ENCODE results near the gene ENTR1.
A peak's percentile ranks its signal among the peaks of the same experiment; 100 is the strongest.
"Not testable (repeated sequence)": the region's sequence is repeated elsewhere in the genome, so short reads cannot be mapped to it uniquely, and the experiment has no call there.

The ENTR1 gene

DNA sequence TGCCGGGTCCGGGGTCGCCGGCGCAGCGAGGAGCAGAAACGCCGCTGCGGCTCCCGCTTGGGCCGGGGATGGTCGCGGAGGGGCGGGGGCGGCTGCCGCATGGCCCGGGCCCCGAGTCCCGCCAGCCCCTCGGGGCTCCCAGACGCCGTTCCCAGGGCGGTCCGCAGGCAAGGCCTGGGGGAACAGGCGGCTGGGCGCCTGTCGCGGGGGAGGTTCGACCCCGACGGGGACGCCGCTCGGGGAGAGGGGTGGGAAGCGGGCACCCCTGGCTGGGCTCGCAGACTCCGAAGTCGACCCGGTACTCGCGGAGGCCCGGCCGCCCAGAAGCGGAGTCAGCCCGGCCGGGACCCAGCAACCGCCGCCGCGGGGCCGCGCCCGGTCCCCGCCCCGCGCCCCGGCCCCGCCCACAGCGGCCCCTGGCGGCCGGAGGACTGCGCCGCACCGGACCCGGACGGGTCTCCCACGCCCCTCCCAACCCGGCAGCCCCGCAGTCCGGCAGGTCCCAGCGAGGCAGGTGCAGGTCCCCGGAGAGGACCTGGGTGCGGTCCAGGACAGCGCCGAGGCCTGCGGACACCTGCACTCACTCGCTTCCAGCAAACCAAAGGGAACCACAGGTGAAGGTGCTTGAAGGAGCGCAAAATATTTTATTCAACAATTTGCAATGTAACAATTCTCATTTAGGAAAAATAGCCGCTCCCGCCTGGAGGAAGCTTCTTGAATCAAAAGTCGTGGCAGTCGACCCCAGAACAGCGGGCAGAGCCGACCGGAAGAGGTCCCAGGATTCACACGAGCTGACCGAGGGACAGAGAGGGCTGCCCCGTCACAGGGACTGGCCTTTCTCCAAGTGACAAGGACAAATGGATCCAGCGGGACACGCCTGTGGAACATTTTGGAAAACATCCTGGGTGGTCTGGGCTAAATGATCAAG, 29.3 kb upstream of the ENTR1 start, which contains the start of gene INPP5E:
Gene INPP5E (minus strand): TSS at position 365 of the 928 bp plus-strand sequence. CDS start 426 bp downstream, outside the sequence.
- in situ Hi-C loops (cut with MboI; ENCODE audit: low pct_unique_long_range_greater_than_20kb, low sequenced_read_pairs) = no loop called here
- DNase-seq = peak; percentile 49

DNA sequence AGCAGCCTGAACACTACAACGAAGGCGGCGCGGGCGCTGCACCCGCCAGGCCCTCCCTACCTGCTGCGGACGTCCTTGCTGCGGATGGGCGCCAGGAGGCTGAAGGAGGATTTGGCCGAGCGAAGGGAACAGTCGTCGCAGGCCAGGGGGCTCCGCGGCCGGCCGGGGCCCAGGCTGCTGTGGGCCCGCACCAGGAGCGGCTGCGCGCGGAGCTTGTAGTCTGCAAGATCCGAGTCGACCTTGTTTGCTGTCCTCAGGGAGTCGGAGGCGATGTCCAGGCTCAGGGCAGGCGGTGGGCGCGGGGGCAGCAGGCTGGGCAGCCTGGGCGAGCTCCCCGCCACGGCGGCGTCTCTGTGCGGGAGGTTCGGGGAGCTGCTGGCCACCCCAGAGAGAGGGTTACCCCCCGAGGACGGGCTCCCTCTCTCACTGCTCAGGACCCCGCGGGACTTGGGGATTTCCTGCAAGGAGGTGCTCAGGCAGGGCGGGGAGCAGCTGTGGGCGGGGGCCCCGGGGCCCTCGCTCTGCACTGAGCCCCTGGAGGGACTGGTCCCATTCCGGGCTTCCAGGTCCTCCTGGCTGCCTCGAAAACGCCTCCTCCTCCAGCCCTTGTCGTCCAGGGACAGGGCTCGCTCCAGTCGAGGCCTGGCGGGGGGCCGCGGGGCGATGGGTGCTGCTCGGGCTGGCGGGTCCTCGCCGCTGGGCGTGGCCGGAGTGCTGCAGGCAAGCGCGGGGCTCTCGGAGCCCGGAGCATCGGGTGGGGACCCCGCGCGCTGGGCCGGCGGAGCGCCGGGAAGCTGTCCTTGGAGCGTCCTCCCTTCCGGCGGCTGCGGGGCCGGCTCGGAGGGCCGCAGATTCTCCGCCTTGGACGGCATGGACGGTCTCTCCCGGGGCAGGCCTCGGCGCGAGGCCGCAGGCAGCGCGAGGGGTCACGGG, 28.4 kb upstream of the ENTR1 start:
- DNase-seq = peak; percentile 33
- in situ Hi-C loops (cut with MboI; ENCODE audit: low pct_unique_long_range_greater_than_20kb, low sequenced_read_pairs) = no loop called here

DNA sequence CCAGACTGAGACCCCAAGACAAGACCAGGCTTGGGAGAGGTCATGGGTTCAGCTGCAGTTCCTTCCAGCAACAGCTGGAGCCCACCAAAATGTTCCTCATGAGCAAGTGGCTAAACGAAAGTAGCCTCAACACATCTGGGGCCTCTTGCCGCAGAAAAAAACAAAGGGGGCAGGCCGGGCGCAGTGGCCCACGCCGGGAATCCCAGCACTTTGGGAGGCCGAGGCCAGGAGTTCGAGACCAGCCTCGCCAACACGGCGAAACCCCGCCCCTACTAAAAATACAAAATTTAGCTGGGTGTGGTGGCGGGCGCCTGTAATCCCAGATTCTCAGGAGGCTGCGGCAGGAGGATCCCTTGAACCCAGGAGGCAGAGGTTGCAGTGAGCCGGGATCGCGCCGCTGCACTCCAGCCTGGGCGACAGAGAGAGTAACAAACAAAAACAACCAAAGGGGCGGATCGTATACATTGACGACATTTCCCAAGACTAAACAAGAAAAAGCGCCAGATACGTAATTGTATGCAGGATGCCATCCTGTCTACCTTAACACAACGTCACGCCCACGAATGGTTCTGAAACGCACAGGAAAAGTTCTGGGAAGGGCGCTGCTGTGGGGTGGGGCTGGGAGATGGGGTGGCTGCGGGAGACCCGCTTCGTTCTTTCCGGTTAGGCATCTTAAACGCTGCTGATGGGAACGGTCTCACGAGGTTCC, 27.6 kb upstream of the ENTR1 start:
- no peak for DNase-seq
- in situ Hi-C loops (cut with MboI; ENCODE audit: low pct_unique_long_range_greater_than_20kb, low sequenced_read_pairs) = no loop called here

DNA sequence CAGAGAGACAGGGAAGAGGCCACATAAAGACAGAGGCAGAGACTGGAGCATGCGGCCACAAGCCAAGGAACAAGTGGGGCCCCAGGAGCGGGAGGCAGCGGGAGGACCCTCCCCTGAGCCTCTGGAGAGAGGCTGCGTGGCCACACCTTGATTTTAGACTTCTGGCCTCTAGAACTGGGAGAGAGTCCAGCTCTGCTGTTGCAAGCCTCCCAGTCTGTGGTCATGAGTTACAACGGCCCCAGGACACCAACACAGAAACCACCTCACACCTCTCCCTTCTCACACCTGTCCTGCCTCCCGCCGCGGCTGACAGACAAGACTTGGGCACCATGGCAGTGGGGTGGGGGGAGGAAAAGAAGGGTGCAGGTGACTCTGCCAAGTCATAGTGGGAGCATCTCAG, 27.0 kb upstream of the ENTR1 start:
- DNase-seq = no peak
- in situ Hi-C loops (cut with MboI; ENCODE audit: low pct_unique_long_range_greater_than_20kb, low sequenced_read_pairs) = no loop called here

DNA sequence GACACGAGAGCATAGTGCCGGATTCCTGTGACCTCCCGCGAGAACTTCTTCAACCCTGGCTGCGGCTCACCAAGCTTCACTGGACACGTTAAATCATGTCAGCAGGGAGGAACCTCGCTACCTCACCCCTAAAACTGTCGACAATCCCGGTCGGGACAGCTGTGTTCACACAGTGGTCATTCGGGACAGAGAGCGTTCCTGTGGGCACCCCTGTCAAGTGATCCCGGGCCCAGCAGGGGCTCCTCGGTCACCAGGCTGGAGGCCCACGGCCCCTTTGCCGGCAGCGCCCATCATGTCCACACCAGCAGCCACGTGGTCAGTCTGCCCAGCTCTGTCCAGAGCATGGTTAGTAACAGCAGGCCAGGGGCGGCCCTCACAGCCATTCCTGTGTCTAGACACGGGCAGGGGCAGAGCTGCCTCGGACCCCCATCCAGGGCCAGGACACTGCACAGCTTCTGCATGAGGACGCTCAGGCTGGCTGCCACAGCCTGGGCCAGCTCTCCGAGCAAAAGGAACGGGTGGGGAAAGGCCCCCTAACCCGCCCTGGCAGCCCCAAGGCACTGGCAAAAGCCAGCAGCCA, 25.7 kb upstream of the ENTR1 start:
- no peak for DNase-seq
- in situ Hi-C loops (cut with MboI; ENCODE audit: low pct_unique_long_range_greater_than_20kb, low sequenced_read_pairs) = no loop called here

DNA sequence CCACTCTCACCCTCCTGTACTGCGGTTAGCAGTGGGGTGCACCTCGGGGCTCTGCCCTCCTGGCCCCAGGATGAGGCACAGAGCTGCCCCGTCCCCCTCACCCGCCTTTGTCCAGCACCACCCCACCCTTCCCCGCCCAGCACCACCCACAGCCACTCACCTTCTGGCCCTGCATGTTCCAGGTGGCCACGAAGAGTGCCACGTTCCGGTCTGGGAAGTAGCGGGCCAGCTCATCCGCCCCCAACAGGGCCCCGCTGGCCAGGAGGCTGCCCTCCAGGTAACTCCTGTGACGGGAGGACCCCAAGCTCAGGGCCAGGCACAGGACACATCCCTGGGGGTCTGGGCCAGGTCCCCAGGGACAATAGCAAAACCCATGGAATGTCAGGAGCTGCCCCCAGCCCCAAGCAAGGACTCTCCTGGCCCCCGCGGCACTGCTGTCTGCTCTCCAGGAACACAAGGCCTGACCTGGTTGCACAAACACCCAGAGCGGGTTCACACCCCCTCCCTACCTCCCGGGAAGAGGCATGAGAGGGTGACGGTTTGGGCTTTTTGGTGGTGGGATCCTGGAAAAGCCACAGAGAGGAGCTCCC, 24.3 kb upstream of the ENTR1 start:
- DNase-seq = no peak
- in situ Hi-C loops (cut with MboI; ENCODE audit: low pct_unique_long_range_greater_than_20kb, low sequenced_read_pairs) = no loop called here

DNA sequence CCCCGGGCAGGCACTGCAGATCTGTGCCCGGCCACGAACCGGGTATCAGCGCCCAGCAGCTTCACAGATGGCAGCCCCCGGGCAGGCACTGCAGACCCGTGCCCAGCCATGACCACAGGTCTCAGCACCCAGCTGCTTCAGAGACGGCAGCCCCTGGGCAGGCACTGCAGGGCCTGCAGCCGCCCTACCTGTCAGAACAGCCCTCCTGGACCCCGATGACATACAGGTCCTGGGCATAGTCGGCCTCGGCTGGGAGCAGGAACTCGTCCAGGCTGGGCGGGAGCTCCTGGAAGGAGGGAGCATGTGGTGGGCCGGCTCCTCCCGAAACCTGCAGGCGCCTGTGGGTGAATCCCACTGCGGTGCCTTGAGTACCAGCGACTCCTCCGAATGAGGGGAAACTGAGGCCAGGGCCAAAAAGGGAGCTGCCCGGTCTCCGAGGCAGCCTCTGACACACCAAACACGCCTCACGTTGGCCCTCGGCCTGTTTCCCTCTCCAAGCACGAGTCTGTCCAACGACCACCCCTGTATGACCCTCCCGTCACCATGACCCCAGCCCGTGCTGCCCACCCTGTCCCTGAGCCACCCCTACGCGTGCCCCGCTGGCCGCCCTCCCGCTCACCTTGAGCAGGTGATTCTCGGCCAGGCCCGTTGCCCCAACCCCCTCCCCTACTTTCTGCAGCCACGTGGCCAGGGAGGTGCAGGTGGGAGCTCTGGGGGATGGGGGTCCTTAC, 23.6 kb upstream of the ENTR1 start:
- no peak for DNase-seq
- in situ Hi-C loops (cut with MboI; ENCODE audit: low pct_unique_long_range_greater_than_20kb, low sequenced_read_pairs) = no loop called here

DNA sequence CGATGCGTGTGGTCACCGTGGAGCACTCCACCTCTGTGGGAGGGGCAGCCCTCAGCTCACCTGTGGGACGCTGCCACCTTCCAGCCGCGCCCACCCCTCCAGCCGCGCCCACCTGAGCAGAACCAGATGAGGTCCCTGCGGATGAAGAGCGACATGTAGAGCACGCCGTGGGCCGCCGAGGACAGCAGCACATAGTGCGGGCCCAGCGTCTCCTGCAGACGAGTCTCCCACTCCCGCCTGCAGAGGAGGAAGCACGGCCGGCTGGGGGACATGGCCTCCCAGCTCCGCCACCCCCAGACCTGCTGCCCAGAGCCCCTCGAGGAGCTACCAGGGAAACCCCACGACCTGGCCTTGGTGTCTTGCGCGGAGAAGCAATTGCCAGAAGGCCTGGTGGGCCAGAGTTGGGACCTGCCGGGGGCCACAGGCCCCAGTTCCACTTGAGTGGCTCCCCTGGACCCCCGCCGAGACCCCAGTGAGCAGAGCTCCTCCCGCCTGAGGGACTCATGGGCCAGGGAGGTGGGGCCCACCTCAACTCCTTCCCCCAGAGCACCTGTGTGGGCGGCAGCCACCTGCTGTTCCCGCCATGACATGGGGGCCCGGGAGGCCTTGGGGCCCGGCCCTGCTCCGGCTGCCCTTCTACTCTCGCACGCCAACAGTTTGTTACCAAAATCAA, 22.8 kb upstream of the ENTR1 start:
- no peak for DNase-seq
- in situ Hi-C loops (cut with MboI; ENCODE audit: low pct_unique_long_range_greater_than_20kb, low sequenced_read_pairs) = no loop called here

DNA sequence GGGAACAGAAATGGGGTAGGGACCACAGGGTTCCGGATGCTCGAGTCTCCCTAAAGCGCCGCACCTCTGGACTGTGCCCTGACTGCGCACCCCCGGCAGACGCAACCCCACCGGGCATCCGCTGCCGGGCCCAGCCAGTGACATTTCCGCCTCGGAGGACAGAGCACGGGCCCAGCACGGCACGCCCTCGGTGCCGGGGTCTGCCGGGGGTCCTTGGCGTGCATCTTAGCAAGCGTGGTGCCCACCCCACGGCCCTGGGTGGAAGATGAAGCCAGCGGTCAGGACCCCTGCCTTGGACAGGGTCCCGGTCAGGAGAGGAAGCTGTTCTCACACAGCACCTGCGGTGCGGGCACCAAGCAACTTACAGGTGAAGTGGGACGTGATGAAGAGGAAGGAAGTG, 22.2 kb upstream of the ENTR1 start:
- in situ Hi-C loops (cut with MboI; ENCODE audit: low pct_unique_long_range_greater_than_20kb, low sequenced_read_pairs) = no loop called here

DNA sequence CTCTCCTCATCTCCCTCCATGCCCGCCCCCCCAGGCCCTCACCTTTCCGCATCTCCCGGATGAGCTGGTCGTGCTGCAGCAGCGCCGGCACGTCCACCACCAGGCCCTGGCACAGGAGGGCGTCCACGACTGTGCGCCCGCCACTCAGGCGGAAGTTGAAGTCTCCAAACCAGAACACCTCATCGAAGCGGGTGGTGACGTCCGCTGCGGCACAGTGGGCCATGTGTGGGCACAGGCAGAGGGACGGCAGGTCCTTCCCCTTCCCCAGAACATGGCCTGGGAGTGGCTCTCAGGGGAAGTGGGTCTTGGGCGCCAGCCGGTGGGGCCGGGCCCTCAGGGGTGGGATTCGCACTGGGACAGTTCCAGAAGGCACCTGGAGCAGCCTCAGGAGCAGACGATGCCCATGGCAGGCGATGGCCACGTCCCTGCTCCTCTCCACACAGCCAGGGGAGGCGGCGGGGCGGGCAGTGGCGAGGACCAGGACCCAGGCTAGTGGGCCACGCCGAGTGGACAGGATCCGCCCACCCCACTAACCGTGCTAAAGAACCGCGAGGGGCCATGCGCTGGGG, 21.5 kb upstream of the ENTR1 start:
- in situ Hi-C loops (cut with MboI; ENCODE audit: low pct_unique_long_range_greater_than_20kb, low sequenced_read_pairs) = no loop called here
- DNase-seq = no peak

More for the DNA sequence above, 22.2 kb upstream of the ENTR1 start:
- DNase-seq = no peak

DNA sequence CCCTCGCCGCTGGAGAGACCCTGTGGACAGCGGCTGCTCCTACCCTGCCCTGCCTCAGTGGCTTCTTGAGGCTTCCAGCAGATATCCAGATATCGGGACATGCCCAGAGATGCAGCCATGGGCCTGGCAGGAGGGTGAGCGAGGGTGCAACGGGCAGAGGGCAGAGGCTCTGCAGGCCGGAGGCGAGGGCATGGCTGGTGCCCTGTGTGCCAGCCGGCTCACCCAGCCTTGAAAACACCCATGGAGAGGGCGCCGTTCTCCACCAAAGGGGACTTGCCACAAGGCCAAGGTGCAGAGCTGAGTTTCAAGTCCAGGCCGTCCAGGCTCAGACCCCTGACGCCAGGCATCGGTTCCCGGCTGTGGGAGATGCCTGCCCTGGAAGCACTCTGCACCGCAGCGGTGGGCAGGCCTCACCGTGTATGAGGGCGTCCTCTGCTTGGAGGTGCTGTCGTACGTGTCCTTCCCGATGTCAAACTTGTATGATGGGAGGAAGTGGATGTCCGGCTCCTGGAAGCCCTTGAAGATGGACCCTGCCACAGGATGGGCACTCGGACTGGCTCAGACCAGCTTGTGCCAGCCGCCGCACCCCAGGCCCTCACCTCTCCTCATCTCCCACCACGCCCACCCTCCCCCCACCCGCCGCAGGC, 20.3 kb upstream of the ENTR1 start:
- no peak for DNase-seq
- in situ Hi-C loops (cut with MboI; ENCODE audit: low pct_unique_long_range_greater_than_20kb, low sequenced_read_pairs) = no loop called here

DNA sequence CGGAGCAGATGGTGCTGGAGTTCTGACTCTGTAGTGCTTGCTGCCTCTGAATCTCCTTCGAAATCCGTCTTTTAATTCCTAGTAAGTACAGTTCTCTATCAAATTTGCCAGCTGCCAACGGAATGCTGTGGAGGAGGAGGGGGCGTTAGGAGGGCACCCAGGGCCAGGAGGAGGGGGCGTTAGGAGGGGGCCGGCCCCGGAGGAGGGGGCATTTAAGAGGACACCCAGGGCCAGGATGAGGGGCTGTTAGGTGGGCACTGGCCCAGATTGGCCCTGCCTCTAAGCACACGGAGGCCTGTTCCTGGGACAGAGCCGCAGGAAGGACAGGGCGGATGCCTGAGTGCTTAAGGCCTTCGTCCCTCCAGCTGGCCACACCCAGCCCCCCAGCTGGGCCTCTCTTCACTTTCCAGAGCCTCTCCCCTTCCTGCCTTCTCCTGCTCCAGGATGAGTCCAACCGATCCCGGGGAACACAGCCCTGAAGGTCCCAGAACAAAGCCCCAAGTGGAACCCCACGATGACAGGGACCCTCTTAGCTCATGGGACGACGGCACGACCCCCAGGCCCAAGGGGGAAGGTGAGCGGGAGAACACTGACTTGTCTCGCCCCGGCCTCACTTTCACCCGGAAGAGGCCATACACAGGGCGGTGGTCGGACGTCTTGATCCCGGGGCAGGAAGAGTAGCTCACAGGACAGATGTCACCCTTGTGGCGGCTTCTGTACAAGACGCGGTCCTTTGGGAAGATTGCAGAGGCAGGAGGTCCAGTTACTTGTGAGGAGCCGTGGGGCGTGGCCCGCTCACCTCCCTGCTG, 19.5 kb upstream of the ENTR1 start:
- no peak for DNase-seq
- in situ Hi-C loops (cut with MboI; ENCODE audit: low pct_unique_long_range_greater_than_20kb, low sequenced_read_pairs) = no loop called here

DNA sequence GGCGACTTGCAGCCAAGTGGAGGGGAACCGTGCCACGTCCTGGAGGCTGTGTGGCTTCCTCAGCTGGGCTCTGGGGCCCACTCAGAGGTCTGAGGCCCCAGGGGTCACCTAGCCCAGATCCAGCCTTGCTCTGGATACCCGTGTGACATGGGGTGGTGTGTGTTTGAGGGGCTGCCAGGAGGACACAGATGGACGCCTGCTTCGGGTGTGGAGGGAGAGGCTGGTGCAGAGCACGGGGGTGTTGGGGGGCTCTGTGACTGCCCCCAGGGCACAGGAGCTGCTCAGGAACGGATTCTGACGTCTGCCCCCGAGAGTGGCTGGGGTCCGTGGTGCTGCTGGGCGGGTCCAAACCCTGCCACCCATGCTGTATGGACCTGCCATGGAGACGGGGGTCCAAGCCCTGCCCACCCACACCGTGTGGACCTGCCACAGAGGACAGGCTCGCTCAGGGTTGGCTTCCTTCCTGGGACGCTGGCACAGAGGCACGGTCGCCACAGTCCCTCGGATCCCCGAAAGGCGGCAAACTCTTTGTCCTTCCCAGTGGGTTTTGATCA, 18.7 kb upstream of the ENTR1 start:
- no peak for DNase-seq
- in situ Hi-C loops (cut with MboI; ENCODE audit: low pct_unique_long_range_greater_than_20kb, low sequenced_read_pairs) = no loop called here

DNA sequence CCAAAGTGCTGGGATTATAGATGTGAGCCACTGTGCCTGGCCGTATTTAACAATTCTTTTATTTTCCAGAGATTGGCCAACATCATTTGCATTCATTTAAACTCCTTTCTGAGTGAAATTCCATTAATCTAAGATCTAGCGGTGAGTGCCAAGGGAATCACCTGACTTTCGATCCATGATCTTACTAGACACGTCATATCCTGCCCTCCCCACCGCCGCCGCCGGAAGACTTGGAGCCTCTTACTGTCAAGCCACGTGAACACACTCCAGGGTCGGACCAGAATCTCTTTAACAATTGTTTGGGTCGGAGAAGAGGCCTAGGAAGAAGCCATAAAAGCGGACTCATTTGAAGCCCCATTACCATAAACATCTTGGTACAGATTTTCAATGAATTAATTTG, 16.4 kb upstream of the ENTR1 start:
- DNase-seq = no peak
- in situ Hi-C loops (cut with MboI; ENCODE audit: low pct_unique_long_range_greater_than_20kb, low sequenced_read_pairs) = no loop called here

DNA sequence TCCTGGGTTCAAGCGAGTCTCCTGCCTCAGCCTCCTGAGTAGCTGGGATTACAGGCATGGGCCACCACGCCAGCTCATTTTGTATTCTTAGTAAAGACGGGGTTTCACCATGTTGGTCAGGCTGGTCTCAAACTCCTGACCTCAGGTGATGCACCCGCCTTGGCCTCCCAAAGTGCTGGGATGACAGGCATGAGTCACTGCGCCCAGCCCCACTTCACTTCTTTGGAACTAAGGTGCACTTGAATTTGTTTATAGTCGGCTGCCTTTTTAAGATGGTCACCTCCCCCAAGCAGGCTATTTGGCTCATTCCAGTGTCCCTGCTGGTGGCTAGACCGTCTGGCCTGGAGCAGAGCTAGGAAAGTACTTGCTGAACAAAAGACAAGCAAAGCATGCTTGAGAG, 15.0 kb upstream of the ENTR1 start:
- DNase-seq; in situ Hi-C loops (cut with MboI; ENCODE audit: low pct_unique_long_range_greater_than_20kb, low sequenced_read_pairs): not testable (repeated sequence)
